Activated CD4-positive, alpha-beta memory T cell treated with anti-CD3 and anti-CD28 coated beads, Interleukin-2, amount 10 ng/mL, durations not matched to agents 7 days and 5 days (primary cell): ENCODE measurements around the gene TRNP1. TPM values are rescaled to one million over a fixed set of nuclear protein-coding genes. Genes with fewer than 3 reads are reported as not detected.

ENCODE experiments used
- CTCF ChIA-PET: fragments of 350-600 bp; sonication (Branson Sonifier 250); formaldehyde crosslinking; loops from one replicate; lab custom pipeline; 2021; ENCODE audit warnings: antibody characterized with exemption, inconsistent platforms; lab: Charles Lee
- POLR2A ChIA-PET: fragments of 350-600 bp; sonication (Branson Sonifier 250); formaldehyde crosslinking; loops from one replicate; lab custom pipeline; 2021; ENCODE audit warnings: antibody characterized with exemption; lab: Charles Lee
- DNase-seq: peaks from one replicate; pipeline ENCODE4 v3.0.0-alpha.2; 2020
- H3K27ac Mint-ChIP-seq: one replicate; pipeline ENCODE4 v1.8.0; 2021; ENCODE audit warnings: mild to moderate bottlenecking, mixed read lengths
- H3K27me3 Mint-ChIP-seq: one replicate; pipeline ENCODE4 v1.8.0; 2021; ENCODE audit warnings: mixed read lengths
- H3K36me3 Mint-ChIP-seq: one replicate; pipeline ENCODE4 v1.8.0; 2021; ENCODE audit warnings: low read depth, mixed read lengths
- H3K4me1 Mint-ChIP-seq: one replicate; pipeline ENCODE4 v1.8.0; 2021; ENCODE audit warnings: mixed read lengths
- H3K4me3 Mint-ChIP-seq: one replicate; pipeline ENCODE4 v1.8.0; 2021; ENCODE audit warnings: mild to moderate bottlenecking, mixed read lengths
- H3K9me3 Mint-ChIP-seq: one replicate; pipeline ENCODE4 v1.8.0; 2021; ENCODE audit warnings: mixed read lengths
- total RNA-seq, 2 experiments: library from RNA; stranded (reverse); gene quantifications; one replicate each; pipeline ENCODE4 v1.2.3, GENCODE V29; 2021

The TRNP1 gene
- total RNA-seq, 2 experiments from 2014 or later, result not detected

- no peaks in the 10 kb centered on the region for H3K36me3 Mint-ChIP-seq
- peaks cover 7% of the 10 kb centered on the region for H3K4me1 Mint-ChIP-seq
- CTCF ChIA-PET, result interaction anchor here (1.4 kb wide), 1 partner anchor 11 kb away, joined by 4 read pairs; no protein-coding TSS in a partner anchor
- POLR2A ChIA-PET, result no interaction called here
- no peak overlapping the region for H3K27ac Mint-ChIP-seq
- no peaks in the 10 kb centered on the region for H3K9me3 Mint-ChIP-seq
- H3K4me3 Mint-ChIP-seq, result no peak overlapping the region
- H3K27me3 Mint-ChIP-seq, result peaks cover 28% of the 10 kb centered on the region
- DNase-seq, result no peak
Observed at GRCh38 chr1:27009601-27010197, 16.2 kb downstream of the TRNP1 start.

GRCh38 chr1:27010226-27010994 is 16.9 kb downstream of the TRNP1 start:
- no peak for DNase-seq
- Mint-ChIP-seq H3K4me1 (peaks cover 7% of the 10 kb centered on the region), H3K27ac (no peak overlapping the region), H3K36me3 (no peaks in the 10 kb centered on the region), H3K27me3 (peaks cover 28% of the 10 kb centered on the region), H3K4me3 (no peak overlapping the region), H3K9me3 (no peaks in the 10 kb centered on the region)
- ChIA-PET POLR2A (no interaction called here), CTCF (interaction anchor here (1.4 kb wide), 1 partner anchor 12 kb away, joined by 4 read pairs; no protein-coding TSS in a partner anchor)

- Mint-ChIP-seq H3K27me3 (peaks cover 29% of the 10 kb centered on the region), H3K36me3 (no peaks in the 10 kb centered on the region), H3K9me3 (no peaks in the 10 kb centered on the region), H3K27ac (no peak overlapping the region), H3K4me1 (peaks cover 7% of the 10 kb centered on the region), H3K4me3 (no peak overlapping the region)
- no peak for DNase-seq
- POLR2A ChIA-PET, result no interaction called here
- CTCF ChIA-PET, result no interaction called here
Observed at GRCh38 chr1:27011058-27011764, 17.7 kb downstream of the TRNP1 start.

- Mint-ChIP-seq H3K4me3 (no peak overlapping the region), H3K9me3 (no peaks in the 10 kb centered on the region), H3K27ac (no peak overlapping the region), H3K36me3 (no peaks in the 10 kb centered on the region), H3K4me1 (peaks cover 7% of the 10 kb centered on the region), H3K27me3 (peaks cover 33% of the 10 kb centered on the region)
- POLR2A ChIA-PET, result no interaction called here
- DNase-seq, result no peak
- CTCF ChIA-PET, result no interaction called here
Observed at GRCh38 chr1:27011976-27012563, 18.6 kb downstream of the TRNP1 start.

DNA sequence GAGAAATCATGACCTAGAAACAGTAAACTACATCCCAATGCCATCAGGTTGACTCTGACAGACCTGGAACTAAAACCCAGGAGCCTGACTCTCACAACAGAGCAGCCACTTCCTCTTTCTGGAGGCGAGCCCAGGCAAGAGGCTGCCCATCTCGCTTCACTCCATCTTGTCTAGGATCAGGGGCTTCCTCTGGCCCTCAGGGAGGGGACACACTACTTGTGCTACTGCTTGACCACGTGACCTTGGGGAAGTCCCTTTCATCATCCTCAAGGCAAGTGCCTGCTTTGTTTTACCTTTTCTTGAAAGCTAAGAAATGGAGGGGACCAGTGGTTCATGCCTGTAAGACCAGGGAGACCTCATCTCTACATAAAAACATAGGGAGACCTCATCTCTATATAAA is 21.8 kb downstream of the TRNP1 start:
- H3K36me3 Mint-ChIP-seq, result no peaks in the 10 kb centered on the region
- CTCF ChIA-PET, result no interaction called here
- POLR2A ChIA-PET, result no interaction called here
- H3K4me1 Mint-ChIP-seq, result peaks cover 7% of the 10 kb centered on the region
- no peaks in the 10 kb centered on the region for H3K9me3 Mint-ChIP-seq
- no peak for DNase-seq
- no peak overlapping the region for H3K4me3 Mint-ChIP-seq
- H3K27me3 Mint-ChIP-seq, result peaks cover 30% of the 10 kb centered on the region
- no peak overlapping the region for H3K27ac Mint-ChIP-seq

- no peak for DNase-seq
- peaks cover 25% of the 10 kb centered on the region for H3K27me3 Mint-ChIP-seq
- no peak overlapping the region for H3K27ac Mint-ChIP-seq
- H3K36me3 Mint-ChIP-seq, result no peaks in the 10 kb centered on the region
- no peak overlapping the region for H3K4me3 Mint-ChIP-seq
- POLR2A ChIA-PET, result no interaction called here
- CTCF ChIA-PET, result interaction anchor here (0.9 kb wide), 1 partner anchor 19 kb away, joined by 8 read pairs; no protein-coding TSS in a partner anchor
- peaks cover 7% of the 10 kb centered on the region for H3K4me1 Mint-ChIP-seq
- H3K9me3 Mint-ChIP-seq, result no peaks in the 10 kb centered on the region
Observed at GRCh38 chr1:27016376-27016775, 22.9 kb downstream of the TRNP1 start.

DNA sequence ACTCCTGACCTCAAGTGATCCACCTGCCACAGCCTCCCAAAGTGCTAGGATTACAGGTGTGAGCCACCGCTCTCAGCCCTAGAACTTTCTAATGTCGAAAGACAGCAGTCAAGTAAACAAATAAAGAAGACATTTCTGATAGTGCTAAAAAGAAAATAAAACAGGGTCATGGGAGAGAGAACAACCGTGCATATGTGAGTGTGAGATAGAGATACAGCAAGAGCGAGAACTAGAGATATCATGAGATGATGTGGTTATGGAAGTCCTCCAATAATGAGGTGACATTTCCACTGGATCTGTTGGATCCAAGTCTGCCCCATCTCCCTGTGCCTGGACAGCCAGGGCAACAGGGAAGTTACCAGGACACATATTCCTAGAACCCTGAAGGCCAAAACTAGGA is 23.7 kb downstream of the TRNP1 start:
- no peak for DNase-seq
- CTCF ChIA-PET, result interaction anchor here (0.9 kb wide), 1 partner anchor 20 kb away, joined by 8 read pairs; no protein-coding TSS in a partner anchor
- no peak overlapping the region for H3K27ac Mint-ChIP-seq
- no peak overlapping the region for H3K4me3 Mint-ChIP-seq
- H3K9me3 Mint-ChIP-seq, result no peaks in the 10 kb centered on the region
- peaks cover 16% of the 10 kb centered on the region for H3K27me3 Mint-ChIP-seq
- POLR2A ChIA-PET, result no interaction called here
- H3K36me3 Mint-ChIP-seq, result no peaks in the 10 kb centered on the region
- H3K4me1 Mint-ChIP-seq, result peaks cover 7% of the 10 kb centered on the region

GRCh38 chr1:27018316-27018715 is 24.8 kb downstream of the TRNP1 start:
- POLR2A ChIA-PET, result no interaction called here
- CTCF ChIA-PET, result interaction anchor here (1.1 to 1.6 kb wide), 3 partner anchors 21 to 28 kb away, joined by 3 to 6 read pairs (median 5); no protein-coding TSS in a partner anchor

GRCh38 chr1:27021354-27022031 is 28.0 kb downstream of the TRNP1 start:
- no peak for DNase-seq
- Mint-ChIP-seq H3K27ac (no peak overlapping the region), H3K27me3 (peaks cover 5% of the 10 kb centered on the region), H3K9me3 (no peaks in the 10 kb centered on the region), H3K4me3 (no peak overlapping the region), H3K4me1 (peaks cover 2% of the 10 kb centered on the region), H3K36me3 (no peaks in the 10 kb centered on the region)
- POLR2A ChIA-PET, result no interaction called here
- CTCF ChIA-PET, result interaction anchor here (1.8 kb wide), 1 partner anchor 25 kb away, joined by 6 read pairs; no protein-coding TSS in a partner anchor

More at GRCh38 chr1:27018316-27018715, 24.8 kb downstream of the TRNP1 start:
- peaks cover 2% of the 10 kb centered on the region for H3K4me1 Mint-ChIP-seq
- no peak overlapping the region for H3K4me3 Mint-ChIP-seq
- H3K9me3 Mint-ChIP-seq, result no peaks in the 10 kb centered on the region
- no peaks in the 10 kb centered on the region for H3K36me3 Mint-ChIP-seq
- no peak overlapping the region for H3K27ac Mint-ChIP-seq
- peaks cover 10% of the 10 kb centered on the region for H3K27me3 Mint-ChIP-seq
- DNase-seq, result no peak

- peaks cover 7% of the 10 kb centered on the region for H3K27me3 Mint-ChIP-seq
- H3K4me1 Mint-ChIP-seq, result peaks cover 10% of the 10 kb centered on the region
- no peak overlapping the region for H3K27ac Mint-ChIP-seq
- ChIA-PET CTCF (interaction anchor here (1.3 kb wide), 1 partner anchor 20 kb away, joined by 3 read pairs; no protein-coding TSS in a partner anchor), POLR2A (no interaction called here)
- H3K36me3 Mint-ChIP-seq, result no peaks in the 10 kb centered on the region
- no peaks in the 10 kb centered on the region for H3K9me3 Mint-ChIP-seq
- H3K4me3 Mint-ChIP-seq, result no peak overlapping the region
- no peak for DNase-seq
Observed at GRCh38 chr1:27025718-27026117, 32.2 kb downstream of the TRNP1 start.

- peaks cover 10% of the 10 kb centered on the region for H3K27me3 Mint-ChIP-seq
Observed at GRCh38 chr1:27026621-27027574, 33.4 kb downstream of the TRNP1 start.

More at GRCh38 chr1:27026621-27027574, 33.4 kb downstream of the TRNP1 start:
- H3K36me3 Mint-ChIP-seq, result no peaks in the 10 kb centered on the region
- CTCF ChIA-PET, result interaction anchor here (1.3 kb wide), 1 partner anchor 19 kb away, joined by 3 read pairs; no protein-coding TSS in a partner anchor
- peaks cover 10% of the 10 kb centered on the region for H3K4me1 Mint-ChIP-seq
- no peak for DNase-seq
- H3K27ac Mint-ChIP-seq, result no peak overlapping the region
- H3K4me3 Mint-ChIP-seq, result no peak overlapping the region
- H3K9me3 Mint-ChIP-seq, result no peaks in the 10 kb centered on the region
- POLR2A ChIA-PET, result interaction anchor here (0.6 kb wide), 1 partner anchor 41 kb away, joined by 3 read pairs; no protein-coding TSS in a partner anchor
